Right kidney (tissue), 1 donor: ENCODE results near the gene GRB2.
"Not testable (repeated sequence)": the region's sequence is repeated elsewhere in the genome, so short reads cannot be mapped to it uniquely, and the experiment has no call there.

Experiments
- DNase-seq: peaks from one replicate; pipeline ENCODE4 v3.0.0-alpha.2; 2016

GRB2 gene

GRCh38 chr17:75390982-75391381 lies 14.5 kb downstream of the GRB2 start:
- no peak for DNase-seq

GRCh38 chr17:75388476-75389030 lies 16.9 kb downstream of the GRB2 start:
- DNase-seq: no peak

GRCh38 chr17:75387771-75388170 lies 17.7 kb downstream of the GRB2 start:
- DNase-seq: no peak

- no peak for DNase-seq
Measured at GRCh38 chr17:75386430-75386829, 19.0 kb downstream of the GRB2 start.

DNA sequence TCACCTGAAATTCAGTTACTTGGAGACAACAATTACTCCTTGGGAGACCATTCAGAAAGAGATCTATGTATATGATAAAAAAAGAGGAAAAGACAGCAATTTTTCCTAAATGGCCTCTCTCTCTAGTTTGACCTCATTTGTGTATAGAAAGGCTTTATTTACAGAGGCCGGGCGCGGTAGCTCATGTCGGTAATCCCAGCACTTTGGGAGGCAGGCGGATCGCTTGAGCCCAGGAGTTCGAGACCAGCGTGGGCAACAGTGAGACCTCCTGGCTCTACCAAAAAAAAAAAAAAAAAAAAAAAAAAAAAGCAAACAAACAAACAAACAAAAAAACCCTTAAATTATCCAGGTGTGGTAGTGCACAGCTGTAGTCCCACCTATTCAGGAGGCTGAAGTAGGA lies 20.7 kb downstream of the GRB2 start:
- DNase-seq: no peak

GRCh38 chr17:75383842-75384195 lies 21.7 kb downstream of the GRB2 start:
- DNase-seq: no peak

DNA sequence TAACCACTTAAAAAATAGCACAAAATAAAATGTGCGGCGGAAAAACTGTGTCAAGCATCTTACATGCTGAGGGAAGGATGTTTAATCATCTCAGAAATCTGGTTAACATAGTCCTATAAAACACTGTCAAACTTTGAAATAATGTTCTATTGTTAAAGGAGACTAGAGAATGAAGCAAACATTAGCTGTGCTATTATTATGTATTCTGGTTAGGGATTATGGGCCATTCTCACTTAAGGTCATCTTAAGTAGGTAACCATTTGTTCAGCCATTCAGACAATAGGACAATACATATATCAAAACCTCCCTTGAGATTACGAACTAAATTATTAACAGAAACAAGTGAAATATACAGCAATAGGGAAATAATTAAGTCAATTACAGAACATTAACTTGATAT lies 24.7 kb downstream of the GRB2 start:
- DNase-seq: no peak

DNA sequence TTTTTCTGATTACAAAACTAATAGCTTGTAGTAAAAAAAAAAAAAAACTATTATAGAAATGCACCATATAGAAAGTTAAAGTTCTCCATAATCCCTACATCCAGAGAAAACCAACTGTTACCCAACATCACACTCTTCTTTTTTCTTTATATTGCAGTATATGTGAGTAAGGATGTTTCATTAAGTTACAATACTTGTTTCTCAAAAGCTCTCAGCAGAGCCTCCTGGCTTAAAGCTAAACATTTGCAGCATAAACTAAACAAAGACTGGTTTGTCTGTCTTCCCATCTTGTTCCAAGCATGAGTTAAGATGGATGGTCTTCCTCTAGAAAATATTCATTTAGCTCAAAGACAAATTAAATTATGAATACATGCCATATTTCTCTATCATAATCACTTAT lies 25.2 kb downstream of the GRB2 start:
- DNase-seq: no peak

DNA sequence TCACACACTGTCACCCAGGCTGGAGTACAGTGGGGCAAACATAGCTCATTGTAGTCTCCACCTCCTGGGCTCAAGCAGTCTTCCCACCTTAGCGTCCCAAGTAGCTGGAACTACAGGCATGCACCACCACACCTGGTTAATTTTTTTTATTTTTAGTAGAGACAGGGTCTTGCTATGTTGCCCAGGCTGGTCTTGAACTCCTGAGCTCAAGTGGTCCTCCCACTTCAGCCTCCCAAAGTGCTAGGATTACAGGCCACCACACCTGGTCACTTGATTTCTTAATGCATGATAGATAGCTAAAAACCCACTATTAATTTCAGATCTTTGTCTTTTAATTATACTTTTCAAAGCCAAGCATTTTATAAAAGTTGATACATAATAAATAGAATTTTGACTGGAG lies 26.1 kb downstream of the GRB2 start:
- not testable (repeated sequence) for DNase-seq

DNA sequence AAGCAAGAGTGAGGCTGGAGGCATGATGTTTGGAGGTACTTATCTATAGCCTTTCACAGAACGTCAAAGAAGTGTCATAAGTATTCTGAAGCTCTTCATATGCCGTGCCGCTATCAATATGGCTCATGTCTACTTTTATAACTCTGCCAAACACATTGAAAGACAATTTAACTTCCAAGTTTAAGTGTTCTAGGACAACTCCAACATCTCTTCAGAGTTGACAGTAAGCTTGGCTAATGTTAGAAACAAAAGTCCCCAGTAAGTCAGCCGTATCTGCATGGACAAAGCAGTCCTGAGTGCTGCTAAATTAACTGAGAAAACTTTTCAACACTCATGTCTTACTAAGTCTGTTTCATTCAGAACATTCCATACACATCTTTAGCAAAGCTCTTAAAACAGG lies 32.2 kb downstream of the GRB2 start:
- DNase-seq: no peak

GRCh38 chr17:75371981-75372380 lies 33.5 kb downstream of the GRB2 start:
- no peak for DNase-seq

- DNase-seq: no peak
Measured at GRCh38 chr17:75371339-75371738, 34.1 kb downstream of the GRB2 start.

- no peak for DNase-seq
Measured at GRCh38 chr17:75370286-75370915, 35.1 kb downstream of the GRB2 start.

- not testable (repeated sequence) for DNase-seq
Measured at GRCh38 chr17:75367838-75368789, 37.4 kb downstream of the GRB2 start.

DNA sequence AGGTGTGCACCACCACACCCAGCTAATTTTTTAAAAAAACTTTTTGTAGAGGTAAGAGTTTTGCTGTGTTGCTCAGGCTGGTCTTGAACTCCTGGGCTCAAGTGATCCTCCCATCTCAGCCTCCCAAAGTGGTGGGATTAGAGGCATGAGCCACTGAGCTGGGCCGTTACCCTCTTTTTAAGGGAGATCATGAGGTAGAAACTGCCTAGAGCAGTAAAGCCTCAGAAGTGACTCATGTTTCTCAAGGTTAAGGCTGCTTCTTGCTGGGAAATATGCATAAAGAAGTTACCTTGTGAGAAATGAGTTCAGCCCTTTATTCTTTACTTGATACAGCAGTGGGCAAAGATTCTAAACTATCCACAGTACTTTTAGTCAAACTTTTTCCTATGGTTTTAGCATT lies 38.2 kb downstream of the GRB2 start:
- DNase-seq: no peak

DNA sequence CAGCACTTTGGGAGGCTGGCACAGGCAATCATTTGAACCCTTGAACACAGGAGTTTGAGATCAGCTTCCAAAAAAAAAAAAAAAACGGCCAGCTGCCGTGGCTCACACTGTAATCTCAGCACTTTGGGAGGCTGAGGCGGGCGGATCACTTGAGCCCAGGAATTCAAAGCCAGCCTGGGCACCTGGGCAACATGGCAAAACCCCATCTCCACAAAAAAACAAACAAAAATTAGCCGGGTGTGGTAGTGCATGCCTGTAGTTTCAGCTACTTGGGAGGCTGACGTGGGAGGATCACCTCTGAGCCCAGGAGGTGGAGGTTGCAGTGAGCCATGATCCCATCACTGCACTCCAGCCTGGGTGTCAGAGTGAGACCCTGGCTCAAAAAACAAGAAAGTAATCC lies 39.0 kb downstream of the GRB2 start:
- no peak for DNase-seq

- no peak for DNase-seq
Measured at GRCh38 chr17:75365931-75366275, 39.6 kb downstream of the GRB2 start.

- no peak for DNase-seq
Measured at GRCh38 chr17:75365009-75365930, 40.2 kb downstream of the GRB2 start.

- DNase-seq: no peak
Measured at GRCh38 chr17:75364078-75364477, 41.4 kb downstream of the GRB2 start.

GRCh38 chr17:75361996-75362395 lies 43.5 kb downstream of the GRB2 start:
- DNase-seq: no peak

DNA sequence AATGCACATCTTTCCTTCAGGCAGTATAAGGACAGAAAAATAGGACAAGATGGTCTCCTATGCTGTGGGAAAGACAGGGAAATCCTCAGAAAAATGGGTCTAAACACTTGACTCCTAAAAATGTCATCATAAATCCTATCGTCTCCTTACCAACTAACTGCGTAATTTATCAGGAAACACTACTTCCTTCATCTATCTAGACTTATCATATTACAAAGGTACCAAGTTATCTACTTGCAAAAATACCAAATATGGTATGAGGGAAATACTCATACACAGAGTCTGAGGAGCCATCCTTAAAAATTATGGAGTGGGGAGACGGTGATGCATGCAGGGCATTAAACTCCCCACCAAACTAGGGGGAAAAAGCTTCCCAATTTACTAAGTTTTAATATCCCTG lies 44.1 kb downstream of the GRB2 start:
- no peak for DNase-seq

DNA sequence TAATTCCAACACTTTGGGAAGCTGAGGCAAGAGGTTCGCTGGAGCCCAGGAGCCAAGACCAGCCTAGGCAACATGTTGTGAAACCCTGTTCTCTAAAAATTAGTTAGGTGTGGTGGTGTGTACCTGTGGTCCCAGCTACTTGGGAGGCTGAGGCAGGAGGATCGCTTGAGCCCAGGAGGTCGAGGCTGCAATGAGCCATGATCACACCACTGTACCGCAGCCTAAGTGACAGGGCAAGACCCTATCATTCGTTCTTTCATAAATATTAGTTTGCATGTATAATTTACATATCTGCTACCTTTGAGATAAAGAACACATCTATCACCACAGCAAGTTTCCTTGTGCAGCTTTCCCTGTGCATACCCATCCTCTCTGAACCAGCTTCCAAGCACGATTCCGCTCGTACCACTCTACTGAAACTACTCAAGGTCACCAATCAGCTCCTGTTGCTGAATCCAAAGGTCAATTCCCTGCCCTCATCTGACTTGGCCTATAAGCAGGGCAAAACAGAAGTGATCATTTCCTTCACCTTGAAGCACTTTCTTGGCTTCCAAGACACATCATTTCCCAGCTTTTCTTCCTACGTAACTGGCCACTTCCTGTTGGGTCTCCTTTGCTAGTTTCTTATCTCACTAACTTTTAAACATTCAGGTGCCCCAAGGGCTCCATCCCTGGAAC lies 49.1 kb downstream of the GRB2 start:
- no peak for DNase-seq
